ENCODE results near the gene LARP1. TPM values are rescaled to one million over a fixed set of nuclear protein-coding genes. Genes with fewer than 3 reads are reported as not detected.
A peak's percentile ranks its signal among the peaks of the same experiment; 100 is the strongest.

LARP1 gene
- total and polyA plus RNA-seq, 9 of the 15 experiments (the other 6 are each of a cell fraction or from before 2014, with no cell fraction given): 22.6 to 300 (median 92.0) TPM

- TF ChIP-seq BCLAF1 (IDR thresholded peaks at IDR 0.05; ENCODE audit: borderline replicate concordance in 1 of 2, control insufficient read depth in 1 of 2, low read depth in 2 of 2, low read length in 1 of 2) (no peak), PHB2 (IDR thresholded peaks at IDR 0.05; ENCODE audit: low read depth) (no peak), REST (IDR thresholded peaks at IDR 0.05; ENCODE audit: borderline replicate concordance) (peak; percentile 39; the same call in 1 of the 2 replicates), REST (CRISPR knock-in tag; IDR thresholded peaks at IDR 0.05; ENCODE audit: low read depth) (no peak), CCNT2 (IDR thresholded peaks at IDR 0.05; ENCODE audit: borderline replicate concordance, extremely low read depth, insufficient read length, low read depth, low read length) (no peak), ZBTB12 (CRISPR knock-in tag; IDR thresholded peaks at IDR 0.05) (no peak), ZBTB33 (CRISPR knock-in tag; IDR thresholded peaks at IDR 0.05) (no peak), ZNF121 (CRISPR knock-in tag; conservative IDR thresholded peaks at IDR 0.05) (no peak), ZNF24 (IDR thresholded peaks at IDR 0.05) (no peak), BHLHE40 (IDR thresholded peaks at IDR 0.05; ENCODE audit: low read length) (peak; percentile 88), TOE1 (IDR thresholded peaks at IDR 0.05; ENCODE audit: borderline replicate concordance) (no peak; the same call in 1 of the 2 replicates), TOE1 (CRISPR knock-in tag; IDR thresholded peaks at IDR 0.05; ENCODE audit: borderline replicate concordance, low read depth) (no peak)
Observed at GRCh38 chr5:154850255-154851062, 95.3 kb downstream of the LARP1 start, which contains the start of gene FAXDC2 (continued).
